C4-2B (cell line): ENCODE measurements around the gene RBM48.

Experiments used
- CTCF ChIP-seq: fragments of 450-650 bp; conservative IDR thresholded peaks from 2 replicates; pipeline ENCODE4 v1.5.1; 2017; ENCODE audit warnings: mild to moderate bottlenecking
- ZFX ChIP-seq: fragments of 450-650 bp; IDR thresholded peaks from 2 replicates; pipeline ENCODE4 v1.6.1; 2017

DNA sequence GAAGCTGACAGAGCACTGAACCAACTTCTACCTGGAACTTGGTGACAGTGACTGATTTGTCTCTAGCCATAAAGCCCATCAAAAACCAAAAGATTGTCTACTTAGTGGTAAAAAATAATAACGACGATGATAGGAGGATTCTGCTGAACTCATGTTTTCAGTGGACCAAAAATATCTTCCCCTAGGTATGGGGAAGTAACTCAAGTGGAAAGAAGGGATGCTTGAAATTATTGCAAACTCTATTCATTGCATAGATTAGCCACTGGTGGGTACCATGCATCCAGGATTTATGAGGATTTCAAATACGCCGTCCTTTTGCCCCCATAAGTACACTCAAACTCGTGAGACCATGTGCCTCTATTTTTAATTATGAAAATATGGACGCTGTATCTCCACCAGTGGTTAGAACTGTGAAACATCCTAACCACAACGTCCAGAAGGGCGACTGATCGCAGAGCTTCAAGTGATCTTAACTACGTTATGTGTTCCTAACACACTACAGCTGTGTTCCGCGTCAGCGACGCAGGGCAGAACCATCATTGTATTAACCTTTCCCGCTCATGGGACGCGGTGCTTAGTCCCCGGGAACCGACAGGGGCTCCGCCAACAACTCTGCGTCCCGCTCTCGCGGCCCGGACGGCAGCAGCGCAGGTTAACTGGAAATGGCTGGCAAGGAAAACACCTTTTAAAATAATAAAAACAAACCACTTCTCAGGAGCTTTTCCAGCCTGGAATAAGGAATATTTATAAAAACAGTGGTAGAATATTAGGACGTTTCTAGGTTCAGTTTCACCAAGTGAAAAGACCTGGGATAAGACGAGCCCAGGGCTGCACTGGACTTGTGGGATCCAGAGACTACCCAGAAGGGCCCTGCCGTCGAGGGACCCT lies 1.1 kb upstream of the RBM48 start:
- TF ChIP-seq CTCF (no peak), ZFX (no peak)
